Stimulated activated CD8-positive, alpha-beta memory T cell treated with anti-CD3 and anti-CD28 coated beads, Interleukin-7, amount 100 ng/mL, for 24 hours (primary cell): Measurements from ENCODE around the gene ZNF519.
"Not testable (repeated sequence)": the region's sequence is repeated elsewhere in the genome, so short reads cannot be mapped to it uniquely, and the experiment has no call there.

Source experiments
- DNase-seq: peaks from one replicate; pipeline ENCODE4 v3.0.0-alpha.2; 2020; ENCODE audit warnings: low read depth

Gene ZNF519

DNA sequence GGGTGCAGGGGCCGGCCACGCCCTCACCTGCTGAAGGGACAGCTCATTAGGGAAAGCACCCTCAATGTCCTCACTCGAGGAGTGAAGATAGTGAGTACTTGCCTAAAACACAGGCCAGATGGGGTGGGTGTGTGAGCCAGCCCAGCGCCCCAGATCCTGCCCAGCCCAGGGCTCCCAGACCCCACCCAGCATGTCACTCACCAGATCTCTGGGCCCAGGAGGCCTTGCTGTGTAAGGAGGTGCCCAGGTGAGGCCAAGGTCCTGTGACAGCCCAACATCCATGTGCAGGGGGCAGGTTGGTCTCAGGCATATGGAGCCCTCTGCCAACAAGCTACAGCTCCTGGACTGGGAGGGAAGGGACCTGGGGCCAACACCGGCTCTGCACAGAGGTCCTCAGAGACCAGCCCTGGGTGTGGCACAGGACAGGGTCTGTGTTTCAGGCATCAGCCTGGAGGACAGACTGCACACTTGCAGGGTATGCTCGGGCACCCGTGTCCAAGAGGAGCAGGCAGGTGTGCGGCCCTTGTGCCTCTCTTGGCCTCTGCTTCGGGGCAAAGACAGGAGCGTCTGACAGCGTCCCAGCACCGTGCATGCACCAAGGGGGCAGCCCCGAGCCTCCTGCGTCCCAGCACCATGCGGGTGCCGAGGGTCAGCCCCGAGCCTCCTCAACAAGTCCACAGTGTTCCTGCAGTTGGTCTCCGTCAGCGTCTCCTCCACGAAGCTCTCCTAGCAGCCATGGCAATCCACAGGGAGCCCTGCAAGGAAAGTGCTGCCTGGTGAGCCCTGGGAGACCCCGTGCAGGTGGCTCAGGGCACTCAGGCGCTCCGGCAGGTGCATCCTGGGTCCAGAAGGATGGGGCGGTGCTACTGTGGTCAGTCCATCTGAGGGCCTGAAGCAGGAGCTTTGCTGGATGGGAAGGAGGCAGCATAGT is 16.0 kb upstream of the ZNF519 start:
- DNase-seq, result not testable (repeated sequence)

DNA sequence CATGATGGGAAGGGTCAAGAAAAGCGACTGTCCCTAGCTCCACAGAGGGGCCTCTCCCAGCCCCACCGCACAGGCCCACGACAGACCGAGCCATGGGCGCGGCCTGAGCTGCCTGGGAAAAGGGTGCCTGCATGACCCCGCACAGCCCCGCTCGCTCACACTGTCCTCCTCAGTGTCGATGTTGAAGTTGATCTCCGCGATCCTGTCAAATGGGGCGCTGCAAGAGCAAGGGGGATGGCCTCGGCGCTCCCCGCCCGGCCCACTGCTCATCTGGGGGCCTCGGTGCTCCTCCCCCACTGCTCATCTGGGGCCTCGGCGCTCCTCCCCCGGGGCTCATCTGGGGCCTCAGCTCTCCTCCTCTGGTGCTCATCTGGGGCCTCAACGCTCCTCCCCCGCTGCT is 14.5 kb upstream of the ZNF519 start:
- DNase-seq, result not testable (repeated sequence)

DNA sequence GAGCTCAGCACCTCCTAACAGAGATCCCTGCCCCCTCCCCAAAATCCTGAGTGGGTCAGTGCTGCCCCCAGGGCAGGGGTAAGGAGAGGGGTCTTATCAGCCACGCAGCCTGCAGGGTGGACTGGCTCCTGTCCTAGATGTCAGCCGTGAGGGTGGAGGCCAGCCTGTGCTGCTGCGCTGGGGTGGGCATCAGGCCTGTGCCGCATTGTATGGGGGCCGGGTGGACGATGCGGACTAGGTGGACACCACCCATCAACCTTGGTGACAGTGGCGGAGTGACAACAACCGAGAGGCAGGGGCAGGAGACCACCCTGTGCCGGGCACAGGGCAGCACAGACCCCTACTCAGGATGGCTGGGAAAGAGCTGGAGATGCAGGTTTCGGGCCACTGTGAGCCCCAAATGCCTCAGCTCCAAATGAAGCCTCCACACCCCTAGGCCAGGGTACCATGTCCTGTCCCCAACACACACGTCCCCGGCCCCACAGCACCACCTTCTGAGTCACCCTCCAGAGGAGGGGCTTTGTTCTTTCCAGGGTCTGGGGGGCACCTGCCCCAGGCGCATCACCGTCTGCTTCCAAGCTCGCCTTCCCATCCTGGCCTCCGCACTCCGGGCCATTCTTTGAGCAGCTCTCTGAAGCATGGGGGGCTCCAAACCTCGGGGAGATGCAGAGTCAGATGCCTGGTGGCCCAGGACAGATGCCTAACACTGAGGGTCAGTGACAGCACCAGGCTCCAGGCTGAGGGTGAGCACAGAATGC is 13.5 kb upstream of the ZNF519 start:
- DNase-seq, result not testable (repeated sequence)

DNA sequence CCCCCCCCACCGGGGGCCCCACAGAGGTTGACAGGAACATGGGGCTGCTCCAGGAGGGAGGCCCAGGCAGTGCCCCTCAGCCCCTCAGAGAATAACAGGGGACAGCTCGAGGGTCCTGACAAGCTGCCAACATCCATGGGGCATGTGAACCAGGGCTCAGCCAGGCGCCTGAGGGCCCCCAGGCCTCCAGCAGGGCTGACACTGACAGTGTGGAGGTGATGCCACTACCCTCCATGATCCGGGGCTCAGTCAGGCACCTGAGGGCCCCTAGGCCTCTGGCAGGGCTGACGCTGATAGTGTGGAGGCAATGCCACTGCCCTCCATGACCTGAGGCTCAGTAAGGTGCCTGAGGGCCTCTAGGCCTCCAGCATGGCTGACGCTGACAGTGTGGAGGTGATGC is 12.8 kb upstream of the ZNF519 start:
- DNase-seq, result not testable (repeated sequence)

DNA sequence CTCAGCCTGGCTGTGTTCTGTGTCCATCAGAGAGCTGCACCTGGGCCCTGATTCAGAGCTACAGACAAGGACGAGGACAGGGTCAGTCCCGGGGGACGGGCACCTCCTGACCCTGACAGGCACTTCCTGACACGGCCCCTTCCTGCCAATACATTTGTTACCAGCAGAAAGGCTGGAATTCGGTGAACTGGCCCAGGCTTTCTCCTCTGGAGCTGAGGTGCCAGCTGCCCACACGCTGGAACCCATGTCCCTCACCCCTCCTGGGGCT is 12.3 kb upstream of the ZNF519 start:
- no peak for DNase-seq

DNA sequence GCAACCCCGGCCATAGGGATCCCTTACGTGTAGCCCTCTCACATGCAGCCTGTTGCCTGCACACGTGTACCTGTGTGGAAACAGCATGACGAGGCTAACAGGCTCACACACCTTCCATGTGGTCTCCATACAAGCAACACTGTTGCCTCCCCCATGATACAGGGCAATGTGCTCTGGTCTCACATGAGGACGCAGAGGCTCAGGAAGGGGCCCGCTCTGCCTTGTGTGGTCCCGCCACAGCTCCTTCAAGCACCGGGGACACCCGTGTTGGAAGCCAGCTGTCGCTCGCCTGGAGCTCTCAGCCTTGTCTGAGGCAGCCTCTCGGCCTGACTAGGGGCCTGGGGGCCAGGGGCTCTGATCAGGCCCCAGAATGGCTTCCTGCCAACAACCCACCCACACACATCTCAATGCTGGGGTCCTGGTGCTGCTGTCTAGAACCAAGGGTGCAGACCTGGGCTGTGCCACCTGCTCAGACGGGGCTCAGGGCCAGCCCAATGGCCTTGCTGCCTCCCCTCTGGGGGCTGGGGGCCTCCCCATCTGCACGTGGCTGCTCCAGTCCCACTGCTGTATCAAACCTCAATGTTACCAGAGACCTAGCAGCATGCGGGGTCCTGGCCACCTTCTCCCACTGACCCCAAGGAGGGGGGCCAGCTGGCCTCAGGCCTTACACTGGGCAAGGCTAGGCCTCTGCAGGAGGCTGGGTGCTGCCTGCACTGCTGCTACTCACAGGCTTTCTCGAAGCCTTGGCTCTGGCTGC is 11.8 kb upstream of the ZNF519 start:
- not testable (repeated sequence) for DNase-seq

DNA sequence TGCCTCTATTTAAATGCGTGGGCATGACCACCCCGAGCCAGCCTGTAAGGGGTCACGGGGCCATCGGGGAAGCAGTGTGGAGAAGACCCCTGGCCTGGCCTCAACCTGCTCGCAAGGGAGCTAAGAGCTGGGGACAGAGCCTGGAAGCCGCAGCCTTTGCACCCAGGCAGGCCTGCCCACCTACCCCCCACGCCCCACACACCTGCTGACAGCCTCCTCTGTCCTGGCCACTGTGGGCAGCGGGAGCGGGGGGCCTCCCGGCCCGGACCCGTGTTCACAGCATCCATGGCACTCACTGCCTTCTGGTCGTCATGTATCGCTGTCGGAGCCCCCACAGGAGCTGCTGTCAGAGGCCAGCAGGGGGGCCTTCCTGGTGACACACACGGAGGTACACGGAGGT is 11.2 kb upstream of the ZNF519 start:
- not testable (repeated sequence) for DNase-seq

DNA sequence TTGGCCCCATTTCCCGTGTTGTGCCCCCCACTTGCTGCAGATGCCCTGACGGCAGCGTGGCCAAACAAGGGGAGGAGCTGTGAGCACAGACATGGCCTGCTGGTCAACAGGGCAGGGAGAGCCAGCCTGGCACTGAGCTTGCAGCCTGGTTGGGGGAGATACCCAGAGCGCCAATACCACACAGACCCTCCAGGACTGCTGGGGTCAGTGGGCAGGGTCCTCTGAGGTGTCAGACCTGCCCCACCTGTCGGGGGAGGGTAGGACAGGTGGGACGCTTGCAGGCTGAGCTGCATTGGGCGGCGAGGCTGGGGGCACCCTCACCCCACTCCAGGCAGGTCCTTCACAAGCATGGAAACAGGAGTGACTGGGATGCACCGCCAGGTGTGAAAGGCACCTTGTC is 9.9 kb upstream of the ZNF519 start:
- not testable (repeated sequence) for DNase-seq

DNA sequence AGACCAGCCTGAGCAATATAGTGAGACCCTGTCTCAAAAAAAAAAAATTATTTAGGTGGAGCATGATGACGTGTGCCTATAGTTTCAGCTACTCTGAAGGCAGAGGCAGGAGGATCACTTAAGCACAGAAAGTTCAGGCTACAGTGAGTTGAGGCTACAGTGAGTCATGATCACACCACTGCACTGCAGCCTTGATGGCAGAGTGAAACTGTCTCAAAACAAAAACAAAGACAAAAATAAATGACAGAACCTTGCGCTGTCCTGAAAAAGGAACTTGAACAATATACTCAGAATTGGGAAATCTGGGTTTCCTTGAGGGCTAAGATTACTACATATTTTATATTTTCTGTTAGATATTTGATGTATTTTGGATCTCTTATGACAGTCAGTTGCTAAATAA is 7.3 kb upstream of the ZNF519 start:
- DNase-seq, result not testable (repeated sequence)

DNA sequence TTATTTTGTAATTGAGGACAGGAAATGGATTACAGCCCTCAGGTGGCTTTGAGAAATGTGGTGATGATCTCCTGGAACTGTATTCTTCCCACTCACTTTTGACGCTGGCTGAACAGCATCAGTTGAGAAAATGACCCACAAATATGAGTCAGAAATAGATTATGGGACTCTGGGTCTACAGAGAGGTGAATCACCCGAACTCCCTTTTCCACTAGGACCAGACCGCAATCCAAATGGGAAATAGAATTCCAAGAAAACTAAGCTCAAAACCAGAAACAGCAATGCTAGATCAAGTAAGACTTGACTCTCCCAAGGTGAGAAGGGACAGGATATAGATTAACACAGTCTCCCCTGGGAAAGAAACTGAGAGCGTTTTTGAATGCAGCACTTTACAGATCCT is 5.7 kb upstream of the ZNF519 start:
- not testable (repeated sequence) for DNase-seq

DNA sequence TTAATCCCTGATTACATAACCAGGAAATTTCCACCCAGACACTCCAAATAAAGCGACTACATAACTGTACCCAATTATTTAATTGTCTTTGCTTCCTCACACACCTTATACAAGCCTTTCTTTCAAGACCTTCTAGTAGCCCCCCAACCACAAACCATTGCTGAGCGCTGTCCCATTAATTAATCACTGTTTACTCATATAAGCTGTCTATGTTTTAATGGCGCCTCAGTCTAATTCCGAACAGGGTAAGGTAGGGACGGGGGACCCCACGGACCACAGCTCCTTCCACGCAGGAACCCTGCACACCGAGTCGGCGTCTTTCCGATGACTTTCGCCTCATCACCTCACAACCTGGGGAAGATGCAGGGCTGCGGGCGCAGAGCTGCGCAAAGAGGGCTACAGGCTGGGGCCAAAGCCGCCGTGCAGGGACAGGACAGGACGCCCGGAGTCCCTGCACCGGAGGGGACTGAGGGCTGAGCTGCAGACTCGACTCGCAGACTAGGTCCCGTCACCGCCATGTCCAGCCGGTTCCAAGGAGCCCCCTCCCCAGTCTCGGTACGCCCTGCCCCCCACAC is 452 bp downstream of the ZNF519 start:
- not testable (repeated sequence) for DNase-seq

DNA sequence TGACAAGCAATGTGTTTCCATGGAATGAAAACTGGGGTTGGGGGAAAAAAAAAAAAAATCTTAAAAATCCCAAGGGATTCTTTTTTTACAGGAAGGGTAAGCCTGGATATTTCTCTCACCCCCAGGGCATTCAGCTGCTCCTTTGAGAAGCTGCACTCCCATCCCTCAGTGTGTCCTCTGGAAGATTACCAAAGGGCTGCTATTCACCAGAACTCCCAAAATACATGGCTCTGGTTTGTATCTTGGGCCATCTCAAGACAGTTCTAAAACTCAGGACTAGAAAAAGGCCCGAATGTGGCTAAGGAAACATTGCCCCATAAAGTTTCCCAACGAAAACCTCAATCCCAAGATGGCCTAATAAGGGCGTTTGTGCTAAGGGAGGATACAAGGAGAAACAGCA is 1.4 kb downstream of the ZNF519 start:
- DNase-seq, result not testable (repeated sequence)

DNA sequence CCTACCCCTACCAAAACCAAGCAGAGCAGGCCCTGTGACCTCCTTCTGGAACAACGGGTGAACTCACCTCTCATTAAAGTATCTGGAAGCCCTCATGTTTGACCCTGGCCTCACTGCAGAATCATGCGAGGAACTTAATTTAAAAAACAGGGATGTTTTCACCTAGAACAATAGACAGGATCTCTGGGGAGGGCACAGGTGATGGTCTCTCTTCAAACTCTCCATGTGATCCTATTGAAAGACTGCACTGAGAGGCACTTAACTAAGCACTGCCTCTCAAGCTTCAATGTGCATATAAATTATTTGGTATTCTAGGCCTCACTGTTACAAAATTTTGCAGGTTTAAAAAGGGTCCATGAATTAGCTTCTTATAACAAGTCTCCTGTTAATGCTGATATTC is 7.5 kb downstream of the ZNF519 start:
- no peak for DNase-seq

DNA sequence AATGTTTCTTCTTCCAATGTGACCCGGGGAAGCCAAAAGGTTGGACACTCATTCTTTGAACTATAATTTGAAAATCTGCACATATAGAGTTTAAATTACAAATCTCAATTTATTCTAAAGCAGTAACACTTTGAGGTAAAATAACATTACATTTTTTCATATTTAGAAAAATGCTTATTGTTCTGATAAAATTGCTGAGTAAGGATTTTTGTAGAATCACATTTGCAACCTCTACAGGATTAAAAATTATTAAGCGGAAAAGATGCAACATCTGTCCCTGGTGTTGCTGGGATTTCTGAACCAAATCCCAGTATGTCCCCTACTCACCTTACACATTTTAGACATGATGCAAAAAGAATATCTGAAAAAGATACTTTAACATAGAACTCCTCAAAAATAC is 10.1 kb downstream of the ZNF519 start:
- DNase-seq, result no peak

DNA sequence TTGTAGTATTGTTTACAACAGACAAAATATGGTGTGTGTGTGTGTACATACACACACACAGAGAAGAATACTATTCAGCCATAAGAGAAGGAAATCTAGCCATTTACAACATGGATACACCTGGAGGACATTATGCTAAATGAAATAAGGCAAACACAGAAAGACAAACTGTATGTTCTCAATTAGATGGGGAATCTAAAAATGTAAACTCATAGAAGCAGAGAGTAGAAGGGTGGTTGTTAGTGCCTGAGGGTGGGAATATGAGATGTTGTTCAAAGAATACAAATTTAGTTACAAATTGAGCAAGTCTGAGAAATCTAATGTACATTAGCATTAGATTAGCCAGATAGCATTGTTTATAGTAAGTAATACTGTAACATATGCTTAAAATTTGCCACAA is 11.3 kb downstream of the ZNF519 start:
- DNase-seq, result no peak

DNA sequence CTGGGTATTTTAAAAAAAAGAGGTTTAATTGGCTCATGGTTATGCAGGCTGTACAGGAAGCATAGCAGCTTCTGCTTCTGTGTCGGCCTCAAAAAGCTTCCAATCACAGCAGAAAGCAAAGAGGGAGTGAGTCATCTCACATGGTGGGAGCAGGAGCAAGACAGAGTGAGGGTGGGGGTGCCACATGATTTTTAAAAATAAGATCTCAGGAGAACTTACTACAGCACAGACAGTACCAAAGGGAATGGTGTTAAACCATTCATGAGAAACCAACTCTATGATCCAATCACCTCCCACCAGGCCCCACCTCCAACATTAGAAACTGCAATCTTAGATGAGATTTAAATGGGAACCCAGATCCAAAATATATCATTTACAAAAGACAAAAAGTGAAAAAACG is 14.6 kb downstream of the ZNF519 start:
- DNase-seq, result no peak

DNA sequence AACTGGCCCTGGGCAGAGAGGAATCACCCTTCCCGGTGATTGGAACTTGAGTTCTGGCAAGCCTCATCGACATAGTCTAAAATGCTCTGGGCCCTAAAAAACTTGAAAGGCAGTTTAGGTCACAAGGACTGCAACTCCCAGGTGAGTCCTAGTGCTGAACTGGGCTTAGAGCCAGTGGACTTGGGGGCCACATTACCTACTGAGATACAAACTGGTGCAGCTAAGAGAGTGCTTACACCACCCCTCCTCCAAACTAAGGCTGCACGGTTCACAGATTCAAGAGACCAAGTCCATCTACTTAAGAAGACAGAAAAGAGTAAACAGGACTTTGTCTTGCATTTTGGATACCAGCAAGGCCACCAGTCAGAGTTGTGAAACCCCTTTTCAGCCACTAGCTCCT is 25.3 kb downstream of the ZNF519 start:
- DNase-seq, result no peak

DNA sequence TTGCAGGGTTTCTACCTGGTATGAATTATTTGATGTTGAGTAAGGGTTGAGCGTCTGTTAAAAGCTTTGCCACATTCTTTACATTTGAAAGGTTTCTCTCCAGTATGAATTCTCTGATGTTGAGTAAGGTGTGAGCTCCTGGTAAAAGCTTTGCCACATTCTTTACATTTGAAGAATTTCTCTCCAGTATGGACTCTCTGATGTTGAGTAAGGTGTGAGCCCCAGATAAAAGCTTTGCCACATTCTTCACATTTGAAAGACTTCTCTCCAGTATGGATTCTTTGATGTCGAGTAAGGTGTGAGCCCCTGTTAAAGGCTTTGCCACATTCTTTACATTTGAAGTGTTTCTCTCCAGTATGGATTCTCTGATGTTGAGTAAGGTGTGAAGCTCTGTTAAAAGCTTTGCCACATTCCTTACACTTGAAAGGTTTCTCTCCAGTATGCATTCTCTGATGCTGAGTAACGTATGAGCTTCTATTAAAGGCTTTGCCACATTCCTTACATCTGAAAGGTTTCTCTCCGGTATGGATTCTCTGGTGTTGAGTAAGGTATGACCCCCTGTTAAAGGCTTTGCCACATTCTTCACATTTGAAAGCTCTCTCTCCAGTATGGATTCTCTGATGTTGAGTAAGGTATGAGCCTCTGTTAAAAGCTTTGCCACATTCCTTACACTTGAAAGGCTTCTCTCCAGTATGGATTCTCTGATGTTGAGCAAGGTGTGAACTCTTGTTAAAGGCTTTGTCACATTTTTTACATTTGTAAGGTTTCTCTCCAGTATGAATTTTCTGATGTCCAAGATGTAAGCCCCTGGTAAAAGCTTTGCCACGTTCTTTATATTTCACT is 27.1 kb downstream of the ZNF519 start:
- DNase-seq, result no peak

DNA sequence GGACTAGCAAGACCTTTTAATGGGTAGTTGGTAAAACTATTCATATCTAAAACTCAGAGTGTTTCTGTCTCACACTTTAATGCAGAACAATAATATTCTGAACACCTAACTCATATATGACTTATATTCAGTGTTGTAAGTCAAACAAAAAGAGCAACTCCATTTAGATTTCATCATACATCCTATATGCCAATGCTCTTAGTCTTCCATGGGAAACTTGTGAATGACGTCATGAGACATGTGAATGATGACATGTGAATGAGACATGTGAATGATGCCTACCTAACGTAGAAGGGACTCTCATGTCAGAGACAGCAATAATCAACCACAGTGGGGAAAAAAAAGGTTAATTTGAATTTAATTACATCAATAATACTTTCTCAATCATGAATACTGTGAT is 28.0 kb downstream of the ZNF519 start:
- DNase-seq, result no peak

DNA sequence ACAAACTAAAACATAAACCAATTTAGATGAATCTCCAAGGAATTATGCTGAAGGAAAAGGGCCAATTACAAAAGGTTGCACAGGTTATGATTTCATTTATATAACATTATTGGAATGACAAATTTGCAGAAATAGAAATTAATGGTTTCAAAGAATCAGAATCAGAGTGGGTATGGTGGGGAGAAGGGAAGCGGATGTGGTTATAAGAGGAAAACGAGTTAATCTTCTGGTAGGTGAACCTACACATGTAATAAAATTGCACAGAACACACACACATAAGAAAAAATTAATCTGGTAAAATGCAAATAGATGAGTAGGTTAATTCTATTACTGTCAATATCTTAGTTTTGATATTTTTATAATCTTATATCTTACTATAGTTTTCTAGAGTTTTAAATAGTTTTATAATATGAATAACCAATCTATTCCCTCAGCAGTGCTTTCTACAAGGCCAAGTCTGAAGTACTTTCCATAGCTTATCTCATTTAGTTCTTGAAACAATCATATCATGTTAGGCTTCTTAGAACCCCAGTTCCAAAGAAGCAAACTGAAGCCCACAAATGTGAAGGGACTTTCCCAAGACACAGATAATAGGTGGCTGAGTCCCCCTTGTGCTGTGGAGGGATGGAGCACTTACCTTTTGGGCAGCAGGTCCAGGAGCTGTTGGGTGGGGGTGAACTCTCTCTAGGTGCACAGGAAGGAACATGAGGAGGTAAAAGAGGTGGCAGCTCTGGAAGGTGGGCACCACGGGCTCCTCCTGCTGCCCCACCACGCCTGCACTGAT is 31.5 kb downstream of the ZNF519 start:
- DNase-seq, result no peak

DNA sequence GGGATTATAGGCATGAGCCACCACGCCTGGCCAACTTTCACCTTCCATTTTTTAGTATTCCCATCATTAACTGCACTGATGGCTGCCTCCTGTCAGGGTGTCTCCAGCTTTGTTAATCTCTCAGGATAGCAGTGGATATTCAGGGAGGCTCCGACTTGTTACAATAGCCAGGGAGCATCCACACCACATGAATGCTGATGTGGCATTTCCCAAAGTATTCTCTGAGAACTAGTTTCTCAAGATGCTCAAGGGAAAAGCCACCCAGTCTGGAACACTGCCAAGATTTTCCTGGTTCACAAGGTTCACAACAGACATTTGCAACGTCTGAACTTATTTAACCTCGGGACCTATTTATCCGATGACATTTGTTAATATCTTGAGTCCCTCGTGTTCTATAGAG is 33.8 kb downstream of the ZNF519 start:
- no peak for DNase-seq
